Posterior vena cava (tissue), 2 donors: Measurements from ENCODE around the gene SELENOI. TPM values are rescaled to one million over a fixed set of nuclear protein-coding genes. Genes with fewer than 3 reads are reported as not detected.
A peak's percentile ranks its signal among the peaks of the same experiment; 100 is the strongest.
"Not testable (repeated sequence)": the region's sequence is repeated elsewhere in the genome, so short reads cannot be mapped to it uniquely, and the experiment has no call there.

ENCODE experiments used
- DNase-seq: peaks from one replicate; pipeline ENCODE4 v3.0.0-alpha.2; 2020; ENCODE audit warnings: low spot score
- intact Hi-C, 2 donors: fragments of 100-400 bp; cut with DNase I; formaldehyde crosslinking; loops; one replicate each; pipeline versions ENCODE4 v1.14.1 to v1.14.2; 2022 to 2023
- total RNA-seq, 2 donors: library from RNA; stranded (reverse); fragmentation: NEBNext Ultra II Directional; extraction: Animal tissue kit (Norgen Biotek cat#: 25700); gene quantifications; one replicate each; pipeline ENCODE4 v1.2.1, GENCODE V29; 2021
- donor health status: DM: yes; HTN: yes; CAD: no.
- donor health status: DM: yes; HTN: yes; CAD: no.

SELENOI gene
- total RNA-seq, 2 donors from 2014 or later, result 12.2 to 14.6 TPM

DNA sequence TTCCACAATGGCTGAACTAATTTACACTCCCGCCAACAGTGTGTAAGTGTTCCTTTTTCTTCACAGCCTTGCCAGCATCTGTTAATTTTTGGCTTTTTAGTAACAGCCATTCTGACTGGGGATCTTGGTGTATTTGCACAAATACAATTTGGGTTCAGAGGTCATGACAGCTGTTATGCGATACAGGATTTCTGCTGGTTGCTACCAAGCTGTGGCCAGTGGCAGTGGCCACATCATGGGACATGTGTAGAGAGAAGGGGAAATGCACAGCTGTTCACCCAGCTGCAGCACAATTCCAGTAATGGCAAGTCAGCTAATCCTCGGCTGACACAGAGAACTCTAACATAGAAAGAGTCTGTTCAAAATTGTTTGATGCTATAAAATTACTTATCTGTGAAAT lies 21.0 kb upstream of the SELENOI start:
- no peak for DNase-seq
- intact Hi-C loops, result loop anchor here in 1 of 2 donors (10.0 kb wide), 1 partner anchor 80 kb away; the partner anchor contains the start of genes HADHA and HADHB

DNA sequence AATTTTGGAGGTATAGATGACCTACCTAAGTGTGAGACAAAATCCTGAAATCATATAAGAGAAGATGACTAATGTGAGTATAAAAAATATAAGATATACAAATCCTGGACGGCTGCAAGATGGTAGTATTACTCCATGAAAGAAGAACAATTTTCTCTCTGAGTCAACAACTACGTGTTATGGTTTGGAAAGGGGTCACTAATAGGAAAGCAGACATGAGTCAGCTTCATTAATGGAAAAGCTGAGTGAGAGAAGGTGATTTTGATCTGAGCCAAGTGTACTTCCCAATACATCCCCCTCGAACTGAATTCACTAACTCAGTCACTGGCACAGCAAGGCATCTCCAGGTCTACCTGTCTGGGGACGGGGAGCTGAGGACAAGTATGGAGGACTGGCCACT lies 20.1 kb upstream of the SELENOI start:
- no peak for DNase-seq
- intact Hi-C loops, result loop anchor here in 1 of 2 donors (10.0 kb wide), 1 partner anchor 81 kb away; the partner anchor contains the start of genes HADHA and HADHB

DNA sequence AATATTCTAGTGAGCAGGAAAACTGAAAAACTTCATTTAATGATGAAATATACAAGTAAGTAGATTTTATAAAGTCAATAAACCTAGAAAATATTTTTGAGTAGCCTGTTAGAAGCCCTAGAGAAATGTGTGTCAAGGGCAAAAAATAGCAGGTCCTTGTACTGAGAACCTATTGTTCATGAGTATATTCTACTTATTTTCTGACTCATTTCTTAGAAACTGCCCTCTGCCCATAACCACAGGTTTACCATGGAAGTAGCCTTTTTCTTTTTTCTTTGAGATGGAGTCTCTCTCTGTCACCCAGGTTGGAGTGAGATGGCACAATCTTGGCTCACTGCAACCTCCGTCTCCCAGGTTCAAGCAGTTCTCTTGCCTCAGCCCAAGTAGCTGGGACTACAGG lies 19.4 kb upstream of the SELENOI start:
- DNase-seq, result no peak
- intact Hi-C loops, result loop anchor here in 1 of 2 donors (10.0 kb wide), 1 partner anchor 82 kb away; the partner anchor contains the start of genes HADHA and HADHB

DNA sequence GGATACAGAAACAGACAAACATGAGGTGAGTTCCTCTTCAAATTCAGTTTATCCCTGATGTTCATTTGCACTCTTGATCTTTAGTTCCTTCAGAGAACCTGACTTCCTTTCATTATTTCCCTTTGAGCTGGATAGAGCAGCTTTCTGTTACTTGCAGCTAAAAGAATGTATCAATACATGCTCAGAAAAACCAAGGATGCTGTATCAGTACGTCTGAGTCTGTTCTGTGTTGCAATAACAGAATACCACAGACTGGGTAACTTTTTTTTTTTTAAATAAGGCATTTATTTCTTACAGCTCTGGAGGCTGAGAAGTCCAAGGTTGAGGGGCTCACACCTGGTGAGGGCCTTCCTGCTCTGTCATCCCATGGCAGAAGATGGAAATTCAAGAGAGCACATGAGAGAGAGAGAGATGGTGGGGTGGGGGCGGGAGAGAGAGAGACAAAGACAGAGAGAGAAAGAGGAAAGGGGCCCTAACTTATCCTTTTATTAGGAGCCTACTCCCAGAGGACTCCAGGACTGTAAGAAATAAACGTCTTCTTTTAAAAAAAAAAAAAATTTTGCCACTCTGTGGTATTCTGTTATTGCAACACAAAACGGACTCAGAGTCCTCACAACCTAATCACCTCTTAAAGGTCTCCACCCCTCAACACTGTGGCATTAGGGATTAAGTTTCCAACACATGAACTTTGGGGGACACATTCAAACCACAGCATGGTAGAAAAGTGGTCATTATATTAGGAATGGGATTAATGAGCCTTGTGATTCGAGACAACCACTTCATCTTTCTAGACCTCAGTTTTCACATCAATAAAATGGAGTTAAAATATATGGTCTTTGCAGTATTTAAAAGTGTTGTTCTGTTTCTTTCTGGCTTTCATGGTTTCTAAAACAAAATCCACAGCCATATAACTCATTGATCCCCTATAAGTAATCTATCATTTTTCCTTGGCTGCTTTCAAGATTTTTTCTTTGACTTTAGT lies 18.4 kb upstream of the SELENOI start:
- no peak for DNase-seq
- intact Hi-C loops, result loop anchor here in 1 of 2 donors (10.0 kb wide), 1 partner anchor 83 kb away; the partner anchor contains the start of genes HADHA and HADHB

DNA sequence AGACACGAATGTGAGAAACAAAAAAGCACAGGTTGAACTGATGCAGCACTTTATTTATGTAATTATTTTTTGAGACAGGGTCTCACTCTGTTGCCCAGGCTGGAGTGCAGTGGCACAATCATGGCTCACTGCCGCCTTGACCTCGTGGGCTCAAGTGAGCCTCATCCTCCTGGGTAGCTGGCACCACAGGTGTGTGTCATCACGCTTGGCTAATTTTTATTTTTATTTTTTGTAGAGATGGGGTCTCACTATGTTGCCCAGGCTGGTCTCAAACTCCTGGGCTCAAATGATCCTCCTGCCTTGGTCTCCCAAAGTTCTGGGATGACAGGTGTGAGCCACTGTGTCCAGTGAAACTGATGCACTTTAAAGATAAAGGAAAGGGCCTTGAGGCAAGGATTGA lies 16.9 kb upstream of the SELENOI start:
- not testable (repeated sequence) for DNase-seq
- intact Hi-C loops, result loop anchor here in 1 of 2 donors (10.0 kb wide), 1 partner anchor 84 kb away; the partner anchor contains the start of genes HADHA and HADHB

DNA sequence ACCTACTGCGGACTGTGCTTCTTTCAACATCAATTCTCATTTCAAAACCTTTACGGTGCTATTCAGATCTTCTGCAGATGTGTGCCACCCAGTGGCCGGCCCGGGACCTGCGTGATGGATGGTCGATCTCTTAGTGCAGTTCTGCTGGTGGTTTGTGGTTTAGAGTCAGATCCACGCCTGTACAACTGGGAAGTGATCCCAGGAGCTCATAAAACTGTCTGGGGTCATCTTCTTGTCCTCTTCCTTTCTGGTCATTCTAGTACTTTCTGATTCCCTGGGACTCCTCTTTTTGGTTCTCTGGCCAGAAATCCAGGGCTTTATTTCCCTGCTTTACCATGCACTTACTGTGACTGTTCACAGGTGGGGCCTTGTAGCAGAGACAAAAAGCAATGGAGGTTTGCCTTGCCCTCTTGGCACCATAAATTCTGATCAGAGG lies 15.8 kb upstream of the SELENOI start:
- peak; percentile 96 for DNase-seq
- intact Hi-C loops, result no loop called here

DNA sequence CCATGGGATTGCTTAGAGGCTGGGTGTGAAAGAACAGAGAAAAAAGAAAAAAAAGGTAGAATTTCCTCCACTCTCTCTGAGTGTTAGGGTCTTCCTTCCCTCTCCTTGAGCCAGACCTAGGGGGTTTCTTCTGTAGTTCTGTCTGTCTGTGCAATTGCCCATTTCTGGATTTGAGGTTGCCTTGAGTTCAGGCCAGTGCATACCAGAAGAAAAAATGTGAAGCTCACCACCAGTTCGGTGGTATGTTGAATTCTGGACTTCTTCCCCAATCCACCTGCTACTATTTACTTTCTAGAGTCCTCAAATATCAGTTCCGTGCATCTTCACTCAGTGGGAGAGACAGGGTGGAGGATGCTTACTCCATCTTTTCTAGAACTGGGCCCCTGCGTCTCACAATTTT lies 15.3 kb upstream of the SELENOI start:
- intact Hi-C loops, result no loop called here
- no peak for DNase-seq

DNA sequence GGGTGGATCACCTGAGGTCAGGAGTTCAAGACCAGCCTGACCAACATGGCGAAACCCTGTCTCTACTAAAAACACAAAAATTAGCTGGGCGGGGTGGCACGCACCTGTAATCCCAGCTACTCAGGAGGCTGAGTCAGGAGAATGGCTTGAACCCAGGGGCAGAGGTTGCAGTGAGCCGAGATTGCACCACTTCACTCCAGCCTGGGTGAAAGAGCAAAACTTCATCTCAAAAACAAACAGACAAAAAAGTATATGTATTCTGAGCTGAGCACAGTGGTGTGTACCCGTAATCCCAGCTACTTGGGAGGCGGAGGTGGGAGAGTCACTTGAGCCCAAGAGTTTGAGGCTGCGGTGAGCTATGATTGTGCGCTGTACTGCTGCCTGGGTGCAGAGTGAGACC lies 14.6 kb upstream of the SELENOI start:
- intact Hi-C loops, DNase-seq: not testable (repeated sequence)

DNA sequence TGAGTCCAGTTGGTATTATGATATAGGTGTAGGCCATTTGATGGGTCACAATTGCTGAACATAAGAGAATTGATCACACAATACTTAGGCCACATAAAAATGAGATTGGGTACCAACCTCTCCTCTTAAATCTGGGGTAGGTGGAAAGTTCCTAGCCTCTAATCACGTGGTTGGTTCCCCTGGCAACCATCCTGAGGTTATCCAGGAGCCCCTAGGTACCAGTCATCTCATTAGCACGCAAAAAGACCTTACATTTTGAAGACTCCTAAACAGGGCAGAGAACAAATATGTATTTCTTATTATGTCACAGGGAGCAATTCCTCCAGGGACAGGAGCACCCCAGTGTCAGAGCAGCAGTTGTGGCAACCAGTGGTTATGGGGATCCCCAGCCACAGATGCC lies 12.7 kb upstream of the SELENOI start:
- DNase-seq, result no peak
- intact Hi-C loops, result no loop called here

DNA sequence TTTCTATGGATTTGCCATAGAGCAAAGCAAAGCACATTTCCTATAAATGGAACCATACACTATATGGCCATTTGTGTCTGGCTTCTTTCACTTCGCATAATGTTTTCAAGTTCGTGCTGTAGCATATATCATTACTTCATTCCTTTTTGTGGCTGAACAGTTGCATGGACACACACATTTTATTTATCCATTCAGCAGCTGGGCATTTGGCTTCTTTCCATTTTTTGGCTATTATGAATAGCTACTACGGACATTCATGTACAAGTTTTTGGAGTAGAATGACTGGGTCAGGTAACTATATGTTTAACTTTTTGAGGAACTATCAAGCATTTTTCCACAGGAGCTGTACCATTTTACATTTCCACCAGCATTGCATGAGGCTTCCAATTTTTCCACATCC lies 10.7 kb upstream of the SELENOI start:
- DNase-seq, result no peak
- intact Hi-C loops, result no loop called here

DNA sequence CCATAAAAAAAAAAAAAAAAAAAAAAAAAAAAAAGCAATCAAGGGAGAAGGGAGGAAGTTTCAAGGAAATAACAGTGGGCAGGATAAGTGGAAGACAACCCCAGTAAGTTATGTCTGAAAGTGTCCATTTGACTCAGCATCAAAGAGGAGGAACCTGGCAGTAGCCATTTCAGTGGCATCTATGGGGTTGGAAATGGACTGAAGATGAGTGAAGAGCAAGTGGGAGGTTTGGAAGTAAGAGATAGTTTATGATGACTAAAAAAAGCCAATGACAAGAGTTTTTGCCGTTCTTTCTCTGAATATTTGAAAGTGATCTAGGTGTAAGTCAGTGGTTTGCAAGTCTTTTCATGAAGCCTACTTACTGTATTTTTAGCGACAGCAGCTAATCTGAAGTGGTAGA lies 9.2 kb upstream of the SELENOI start:
- no peak for DNase-seq
- intact Hi-C loops, result no loop called here

DNA sequence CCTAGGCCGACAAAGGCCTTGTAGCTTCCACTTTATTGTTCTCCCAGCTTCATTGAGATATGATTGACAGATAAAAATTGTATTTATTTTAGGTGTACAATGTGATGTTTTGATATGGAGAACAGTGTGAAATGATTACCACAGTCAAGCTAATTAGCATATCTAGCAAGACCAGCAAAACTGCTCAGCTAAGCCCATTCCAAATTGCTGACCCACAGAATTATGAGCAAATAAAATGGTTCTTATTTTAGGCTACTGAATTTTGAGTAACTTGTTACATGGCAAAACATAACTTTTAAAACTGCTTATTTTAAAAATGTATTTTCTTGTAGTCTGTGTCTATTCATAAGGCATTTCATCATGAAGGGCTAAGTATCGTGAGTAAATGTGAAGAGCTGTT lies 8.6 kb upstream of the SELENOI start:
- DNase-seq, result no peak
- intact Hi-C loops, result no loop called here

DNA sequence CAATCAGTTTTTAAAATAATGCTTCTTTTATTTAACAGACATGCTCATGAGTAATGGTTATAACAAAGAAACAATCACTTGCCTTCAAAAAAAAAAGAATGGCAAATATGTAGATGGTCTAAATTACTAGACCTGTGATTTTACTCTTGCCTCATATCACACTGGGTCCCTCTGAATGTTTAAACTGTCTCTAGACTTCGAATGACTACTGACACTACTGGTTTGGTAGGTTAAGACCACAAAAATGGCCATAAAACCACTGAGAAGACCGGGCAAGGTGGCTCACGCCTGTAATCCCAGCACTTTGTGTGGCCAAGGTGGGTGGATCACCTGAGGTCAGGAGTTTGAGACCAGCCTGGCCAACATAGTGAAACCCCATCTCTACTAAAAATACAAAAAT lies 5.1 kb upstream of the SELENOI start:
- DNase-seq, result no peak
- intact Hi-C loops, result no loop called here

DNA sequence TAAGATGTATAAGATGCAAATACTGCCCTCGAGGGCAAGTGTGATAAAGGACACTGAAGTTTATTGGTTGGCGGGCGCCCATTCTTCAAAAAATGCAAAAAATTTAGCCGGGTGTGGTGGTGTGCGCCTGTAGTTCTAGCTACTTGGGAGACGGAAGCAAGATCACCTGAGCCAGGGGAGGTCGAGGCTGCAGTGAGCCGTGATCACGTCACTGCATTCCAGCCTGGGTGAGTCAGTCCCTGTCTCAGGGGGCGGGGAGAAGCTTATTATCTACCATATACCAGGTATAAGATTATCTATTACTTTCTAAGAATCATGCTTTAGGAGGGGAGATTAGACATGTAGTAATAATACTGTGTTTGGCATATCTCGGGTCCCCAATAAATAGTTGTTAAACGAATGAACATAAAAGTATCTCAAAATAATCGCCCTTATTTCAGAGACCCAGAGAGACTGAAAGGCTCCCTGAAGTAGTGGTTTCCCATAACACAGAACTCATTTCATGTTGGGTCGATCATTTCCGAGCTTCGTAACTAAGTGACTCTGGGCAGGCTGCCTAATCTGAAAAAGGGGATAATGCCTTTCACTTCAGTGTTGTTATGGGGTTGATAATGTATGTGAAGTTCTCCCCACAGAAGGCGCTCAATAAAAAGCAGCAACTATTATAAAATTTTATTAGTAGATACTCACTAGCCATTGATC lies 1.2 kb upstream of the SELENOI start:
- no peak for DNase-seq
- intact Hi-C loops, result loop anchor here in 1 of 2 donors (5.0 kb wide), 1 partner anchor 92 kb away; no protein-coding TSS in a partner anchor

DNA sequence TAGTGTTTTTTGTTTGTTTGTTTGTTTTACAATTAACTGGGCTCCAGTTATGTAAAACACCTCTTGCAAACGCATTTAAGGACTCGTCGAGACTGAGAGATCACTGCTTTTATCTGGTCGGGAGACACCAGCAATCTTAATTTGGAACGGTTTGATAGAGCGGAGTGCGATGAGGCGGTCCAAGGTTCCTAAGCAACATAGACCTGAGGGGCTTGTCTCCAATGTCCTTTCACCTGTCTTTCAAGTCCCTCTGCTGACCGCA lies 729 bp upstream of the SELENOI start:
- no peak for DNase-seq
- intact Hi-C loops, result loop anchor here in 1 of 2 donors (5.0 kb wide), 1 partner anchor 93 kb away; no protein-coding TSS in a partner anchor

DNA sequence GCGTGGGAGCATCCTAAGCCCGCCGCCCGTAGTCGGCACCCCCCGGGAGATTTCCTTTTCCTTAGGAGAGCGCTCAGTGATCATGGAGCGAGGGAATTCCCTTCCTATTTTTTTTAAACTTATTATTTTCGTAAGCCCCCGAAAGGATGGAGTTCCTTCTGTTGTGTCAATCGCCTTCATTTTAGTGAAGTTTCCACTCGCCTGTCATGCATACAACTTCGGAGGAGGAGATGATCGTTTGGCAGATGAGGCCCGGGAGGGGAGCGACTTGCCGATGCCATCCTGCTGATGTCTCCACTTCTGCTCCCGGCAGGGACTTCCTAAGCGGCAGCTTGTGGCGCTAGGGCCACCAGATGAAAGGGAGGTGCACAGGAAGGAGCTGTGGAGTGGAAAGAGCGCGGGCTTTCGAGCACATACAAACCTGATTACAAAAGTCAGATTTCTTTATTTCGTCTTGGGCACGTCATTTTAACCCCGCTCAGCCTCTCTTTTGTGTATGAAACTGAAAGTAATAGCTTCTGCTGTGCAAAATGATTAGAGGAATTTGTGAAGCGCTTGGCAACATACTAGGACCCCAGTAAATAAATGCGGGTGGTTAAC lies 611 bp downstream of the SELENOI start, which contains the start of gene ADGRF3:
ADGRF3 (minus strand) TSS at position 336 of the 600 bp plus-strand sequence. CDS start 555 bp downstream, outside the sequence.
- intact Hi-C loops, result loop anchor here in 1 of 2 donors (5.0 kb wide), 1 partner anchor 94 kb away; no protein-coding TSS in a partner anchor
- peak; percentile 84 for DNase-seq

DNA sequence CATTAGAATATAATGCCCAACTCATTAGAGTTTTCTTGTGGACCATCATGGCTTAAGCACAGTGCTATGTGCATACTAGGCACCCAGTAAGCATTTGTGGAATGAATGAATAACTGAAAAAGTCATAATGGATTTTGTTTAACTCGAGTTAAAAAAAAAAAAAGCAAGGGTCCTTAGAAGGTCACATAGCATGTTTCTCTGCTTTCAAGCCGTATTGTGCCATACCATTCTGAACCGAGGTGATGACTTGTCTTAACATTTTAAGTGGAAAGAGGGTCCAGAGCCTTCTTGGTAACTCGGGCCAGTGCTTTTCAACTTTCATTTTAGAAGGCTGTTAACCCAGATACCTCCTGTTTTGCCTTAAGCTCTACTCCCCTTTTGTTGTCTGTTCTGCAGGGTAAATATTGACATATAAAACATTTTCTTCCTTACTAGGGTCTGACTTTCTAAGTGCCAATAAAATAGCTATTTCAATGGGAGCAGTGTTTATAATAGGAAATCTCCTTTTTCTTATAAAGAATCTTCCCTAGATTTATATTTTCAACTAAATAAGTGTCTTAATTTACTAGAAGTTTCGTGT lies 1.4 kb downstream of the SELENOI start:
- intact Hi-C loops, result loop anchor here in 1 of 2 donors (5.0 kb wide), 1 partner anchor 95 kb away; no protein-coding TSS in a partner anchor
- no peak for DNase-seq

DNA sequence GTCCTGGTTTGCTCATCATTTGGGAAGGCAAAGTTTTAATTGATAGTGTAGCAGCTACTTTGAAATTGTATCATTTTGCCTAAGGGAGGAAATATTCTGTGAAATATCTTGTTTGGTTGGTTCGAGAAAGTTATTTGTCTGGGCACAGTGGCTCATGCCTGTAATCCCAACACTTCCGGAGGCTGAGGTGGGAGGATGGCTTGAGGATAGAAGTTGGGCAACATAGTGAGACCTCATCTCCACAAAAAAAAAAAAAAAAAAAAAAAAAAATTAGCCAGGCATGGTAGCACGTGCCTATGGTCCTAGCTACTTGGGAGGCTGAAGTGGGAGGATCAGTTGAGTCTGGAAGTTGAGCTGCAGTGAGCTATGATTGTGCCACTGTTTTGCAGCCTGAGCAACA lies 3.7 kb downstream of the SELENOI start:
- intact Hi-C loops, result loop anchor here in 1 of 2 donors (5.0 kb wide), 1 partner anchor 97 kb away; no protein-coding TSS in a partner anchor
- DNase-seq, result no peak
